Mucosa of descending colon (tissue), 3 donors: Measurements from ENCODE around the gene TYRO3. TPM values are rescaled to one million over a fixed set of nuclear protein-coding genes. Genes with fewer than 3 reads are reported as not detected.

Experiments used
- ATAC-seq: fragments of 200-7000 bp; cut with Tn5 transposase; one replicate; pipeline ENCODE4 v1.9.1; 2020; ENCODE audit warnings: mild to moderate bottlenecking, moderate library complexity
- DNase-seq, 3 donors: peaks; one replicate each; pipeline ENCODE4 v3.0.0-alpha.2; 2020
- H3K36me3 ChIP-seq: fragments of 200-600 bp; one replicate; pipeline ENCODE4 v1.8.0; 2021; ENCODE audit warnings: low read depth, mild to moderate bottlenecking
- H3K4me1 ChIP-seq: fragments of 200-600 bp; one replicate; pipeline ENCODE4 v1.8.0; 2021; ENCODE audit warnings: low read depth, mild to moderate bottlenecking
- H3K4me3 ChIP-seq: fragments of 200-600 bp; one replicate; pipeline ENCODE4 v1.8.0; 2021; ENCODE audit warnings: mild to moderate bottlenecking
- H3K9me3 ChIP-seq: fragments of 200-600 bp; one replicate; pipeline ENCODE4 v1.8.0; 2021; ENCODE audit warnings: mild to moderate bottlenecking
- intact Hi-C, 2 donors: fragments of 100-400 bp; cut with DNase I in 1 of 2; cut with micrococcal nuclease in 1 of 2; formaldehyde crosslinking; loops; one replicate each; pipeline versions ENCODE4 v1.11.0 to v1.11.1; 2022; cut with DNase I, micrococcal nuclease
- total RNA-seq, 3 donors: library from RNA; stranded (reverse); fragmentation: NEBNext Ultra II Directional in 2 of 3; extraction: Animal tissue kit (Norgen Biotek cat#: 25700) in 2 of 3; gene quantifications; one replicate each; pipeline versions ENCODE4 v1.2.1 to v1.2.4, GENCODE V29; 2021 to 2023
- TF ChIP-seq, protein P1 (sequence below): fragments of 200-600 bp; IDR thresholded peaks from one replicate; pipeline ENCODE4 v1.8.0; 2022; ENCODE audit warnings: antibody characterized with exemption, mild to moderate bottlenecking
- donor health status: DM: no; HTN: no; CAD: no; lungs with moderate emphysema.
- donor health status: DM: no; HTN: no; CAD: no.
- donor health status: DM: no; HTN: yes; CAD: no.

Gene TYRO3
- total RNA-seq, 3 donors from 2014 or later, result 1.9 to 8.5 (median 2.3) TPM

DNA sequence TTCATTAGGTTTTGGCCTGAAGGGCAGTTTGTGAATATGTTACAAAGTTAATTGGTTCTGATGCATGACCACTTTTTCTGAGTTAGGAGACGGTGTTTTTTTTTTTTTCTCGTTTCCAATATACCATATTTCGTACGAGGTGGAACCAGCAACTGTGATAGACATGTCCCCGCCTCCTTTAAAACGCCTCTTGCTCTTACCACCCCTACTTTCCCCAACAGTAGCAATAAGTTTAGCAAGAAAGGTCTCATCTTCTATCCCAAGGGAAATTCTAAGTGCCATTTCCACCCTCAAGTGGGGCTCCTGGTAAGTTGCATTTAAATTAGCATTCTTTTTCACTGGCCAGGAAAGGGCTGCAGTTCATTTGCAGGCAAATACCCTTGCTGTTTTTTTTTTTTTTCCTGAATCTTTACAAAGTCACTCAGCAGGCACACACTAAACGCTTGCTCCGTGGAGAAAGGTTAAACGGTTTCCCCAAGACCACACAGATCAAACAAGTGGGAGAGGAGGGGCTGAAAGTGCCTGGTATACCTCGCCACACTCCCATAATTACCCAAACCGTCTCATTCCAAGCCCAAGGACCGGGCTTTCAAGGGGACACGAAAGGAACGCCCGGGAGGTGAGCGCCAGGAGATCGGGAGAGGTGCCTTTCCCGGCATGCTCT lies 61.7 kb downstream of the TYRO3 start:
- no peak for DNase-seq
- peak overlapping the region; percentile 22 for H3K4me3 ChIP-seq
- no peak for ATAC-seq
- peaks cover 9% of the 10 kb centered on the region for H3K4me1 ChIP-seq
- H3K36me3 ChIP-seq, result no peaks in the 10 kb centered on the region
- intact Hi-C loops, result no loop called here
- TF ChIP-seq, protein P1, sequence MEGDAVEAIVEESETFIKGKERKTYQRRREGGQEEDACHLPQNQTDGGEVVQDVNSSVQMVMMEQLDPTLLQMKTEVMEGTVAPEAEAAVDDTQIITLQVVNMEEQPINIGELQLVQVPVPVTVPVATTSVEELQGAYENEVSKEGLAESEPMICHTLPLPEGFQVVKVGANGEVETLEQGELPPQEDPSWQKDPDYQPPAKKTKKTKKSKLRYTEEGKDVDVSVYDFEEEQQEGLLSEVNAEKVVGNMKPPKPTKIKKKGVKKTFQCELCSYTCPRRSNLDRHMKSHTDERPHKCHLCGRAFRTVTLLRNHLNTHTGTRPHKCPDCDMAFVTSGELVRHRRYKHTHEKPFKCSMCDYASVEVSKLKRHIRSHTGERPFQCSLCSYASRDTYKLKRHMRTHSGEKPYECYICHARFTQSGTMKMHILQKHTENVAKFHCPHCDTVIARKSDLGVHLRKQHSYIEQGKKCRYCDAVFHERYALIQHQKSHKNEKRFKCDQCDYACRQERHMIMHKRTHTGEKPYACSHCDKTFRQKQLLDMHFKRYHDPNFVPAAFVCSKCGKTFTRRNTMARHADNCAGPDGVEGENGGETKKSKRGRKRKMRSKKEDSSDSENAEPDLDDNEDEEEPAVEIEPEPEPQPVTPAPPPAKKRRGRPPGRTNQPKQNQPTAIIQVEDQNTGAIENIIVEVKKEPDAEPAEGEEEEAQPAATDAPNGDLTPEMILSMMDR, result no peak
- H3K9me3 ChIP-seq, result no peaks in the 10 kb centered on the region

DNA sequence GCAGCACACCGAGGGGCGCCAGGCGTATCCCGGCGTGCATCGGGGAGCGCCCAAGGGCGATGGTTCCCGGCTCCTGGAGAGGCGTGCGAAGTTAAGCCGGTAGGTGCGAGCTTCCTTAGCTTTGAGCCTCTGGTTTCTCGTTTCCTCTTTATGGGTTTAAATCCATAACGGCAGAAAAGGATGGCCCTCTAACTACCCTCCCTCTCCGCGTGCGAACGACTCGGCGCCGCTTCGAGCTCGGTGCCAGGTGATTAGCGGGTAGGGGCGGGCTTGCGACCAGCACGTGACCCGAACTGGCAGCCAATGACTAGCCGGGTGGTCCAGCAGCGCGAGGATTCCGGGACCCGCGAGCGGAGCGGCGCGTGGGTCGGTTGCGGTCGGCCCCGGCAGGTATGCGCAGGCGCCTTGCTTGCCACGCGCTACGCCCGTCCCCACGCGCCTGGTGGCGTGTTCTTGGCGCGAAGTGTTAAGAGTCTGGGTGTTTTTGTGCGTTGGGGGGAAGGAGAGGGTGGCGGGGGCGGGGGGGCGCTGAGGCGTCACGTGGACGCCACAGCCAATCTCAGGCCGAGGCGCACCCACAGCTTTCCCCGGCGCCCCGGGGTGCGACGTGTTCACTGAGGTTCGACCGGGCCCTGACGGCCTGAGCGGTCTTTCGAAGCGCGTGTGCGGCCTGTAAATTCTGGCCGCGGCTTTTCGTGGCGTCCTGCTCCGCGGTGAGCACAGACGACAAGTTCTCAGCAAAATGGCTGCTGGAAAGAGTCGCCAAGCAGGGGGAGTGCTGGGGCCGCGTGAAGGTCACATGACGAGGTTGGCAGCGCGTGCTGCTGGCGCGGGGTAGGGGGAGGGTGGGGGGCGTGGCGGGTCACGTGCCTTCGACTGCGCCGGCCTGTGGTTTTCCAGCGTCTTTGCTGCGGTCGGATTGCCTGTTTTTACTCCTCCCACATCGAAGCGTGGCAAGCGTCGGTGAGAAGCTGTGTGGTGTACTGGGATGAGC lies 62.5 kb downstream of the TYRO3 start:
- H3K4me3 ChIP-seq, result peak overlapping the region; percentile 22
- H3K4me1 ChIP-seq, result peaks cover 9% of the 10 kb centered on the region
- H3K9me3 ChIP-seq, result no peaks in the 10 kb centered on the region
- TF ChIP-seq, protein P1, result no peak
- intact Hi-C loops, result no loop called here
- no peaks in the 10 kb centered on the region for H3K36me3 ChIP-seq
- ATAC-seq (peak; percentile 90), DNase-seq (peak; percentile 73 to 85 (median 83))

GRCh38 chr15:41622901-41623300 lies 63.9 kb downstream of the TYRO3 start:
- Histone ChIP-seq H3K9me3 (no peaks in the 10 kb centered on the region), H3K4me1 (peaks cover 9% of the 10 kb centered on the region), H3K36me3 (no peaks in the 10 kb centered on the region), H3K4me3 (no peak overlapping the region)
- TF ChIP-seq, protein P1, result no peak
- ATAC-seq (no peak), DNase-seq (no peak)
- intact Hi-C loops, result no loop called here

DNA sequence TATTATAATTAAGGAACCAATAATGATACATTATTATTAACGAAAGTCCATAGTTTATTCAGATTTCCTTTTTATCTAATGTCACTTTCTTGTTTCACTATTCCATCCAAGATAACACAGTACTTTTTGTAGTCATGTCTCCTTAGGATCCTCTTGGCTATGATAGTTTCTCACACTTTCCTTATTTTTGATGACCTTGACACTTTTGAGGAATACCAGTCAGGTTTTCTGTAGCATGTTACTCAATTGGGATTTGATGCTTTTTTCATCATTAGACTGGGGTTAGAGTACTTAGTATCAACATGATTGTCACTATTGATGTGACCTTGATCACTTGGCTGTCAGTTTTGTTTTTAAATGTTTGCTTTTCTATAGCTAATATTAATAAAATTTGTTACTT lies 68.2 kb downstream of the TYRO3 start:
- Histone ChIP-seq H3K4me1 (no peaks in the 10 kb centered on the region), H3K36me3 (no peaks in the 10 kb centered on the region), H3K9me3 (no peaks in the 10 kb centered on the region), H3K4me3 (no peak overlapping the region)
- intact Hi-C loops, result no loop called here
- ATAC-seq, result no peak
- TF ChIP-seq, protein P1, result no peak
- DNase-seq, result no peak

- no peak for ATAC-seq
- no peak overlapping the region for H3K4me3 ChIP-seq
- H3K9me3 ChIP-seq, result no peaks in the 10 kb centered on the region
- no peaks in the 10 kb centered on the region for H3K4me1 ChIP-seq
- intact Hi-C loops, result no loop called here
- H3K36me3 ChIP-seq, result no peaks in the 10 kb centered on the region
- DNase-seq, result no peak
- TF ChIP-seq, protein P1, result no peak
These were observed 70.5 kb downstream of the TYRO3 start for GRCh38 chr15:41629463-41629862.
